HepG2 (cell line): ENCODE measurements around the gene AHSG. TPM values are rescaled to one million over a fixed set of nuclear protein-coding genes. Genes with fewer than 3 reads are reported as not detected.

Experiments
- ARHGAP35 ChIP-seq: sonication (generic); formaldehyde crosslinking; IDR thresholded peaks from 2 replicates; pipeline ENCODE4 v1.9.0; 2022; ENCODE audit warnings: mild to moderate bottlenecking, inconsistent platforms, moderate library complexity, missing genetic modification reagents, borderline replicate concordance
- CENPX ChIP-seq: sonication (generic); formaldehyde crosslinking; IDR thresholded peaks from 2 replicates; pipeline ENCODE4 v1.9.0; 2021; ENCODE audit warnings: mild to moderate bottlenecking, missing genetic modification reagents, moderate library complexity
- EP300 ChIP-seq, 3 experiments: sonication (generic) in 1 of 3; formaldehyde crosslinking in 1 of 3; IDR thresholded peaks; 2 replicates each; pipeline versions ENCODE4 v1.5.1 to v1.6.1; 2011 to 2020; ENCODE audit warnings: low read depth in 2 of 3, low read length in 2 of 3, borderline replicate concordance in 1 of 3, improper control_type of control experiment in 1 of 3, mild to moderate bottlenecking in 1 of 3, missing genetic modification reagents in 1 of 3, moderate library complexity in 1 of 3
- GATAD1 ChIP-seq: IDR thresholded peaks from 2 replicates; pipeline ENCODE4 v1.6.1; 2016; ENCODE audit warnings: missing genetic modification reagents, missing compliant biosample characterization
- GZF1 ChIP-seq: sonication (generic); formaldehyde crosslinking; IDR thresholded peaks from 2 replicates; pipeline ENCODE4 v1.5.1; 2020; ENCODE audit warnings: mild to moderate bottlenecking, missing genetic modification reagents
- HDAC2 ChIP-seq: sonication (generic); formaldehyde crosslinking; IDR thresholded peaks from 2 replicates; pipeline ENCODE4 v1.4.0; 2020; ENCODE audit warnings: missing genetic modification reagents
- KDM3A ChIP-seq: IDR thresholded peaks from 2 replicates; pipeline ENCODE4 v1.6.1; 2018; ENCODE audit warnings: low read depth, missing compliant biosample characterization
- KLF15 ChIP-seq: sonication (generic); formaldehyde crosslinking; IDR thresholded peaks from 2 replicates; pipeline ENCODE4 v1.8.1; 2023; ENCODE audit warnings: borderline replicate concordance, mild to moderate bottlenecking, inconsistent platforms, missing genetic modification reagents, mixed read lengths
- NFIB ChIP-seq: sonication (generic); formaldehyde crosslinking; IDR thresholded peaks from 2 replicates; pipeline ENCODE4 v1.9.0; 2021; ENCODE audit warnings: missing genetic modification reagents, mild to moderate bottlenecking, borderline replicate concordance
- NFRKB ChIP-seq: fragments of 450-650 bp; IDR thresholded peaks from 2 replicates; pipeline ENCODE4 v1.6.1; 2017
- PRDM15 ChIP-seq: sonication (generic); formaldehyde crosslinking; IDR thresholded peaks from 2 replicates; pipeline ENCODE4 v1.4.0; 2020; ENCODE audit warnings: missing genetic modification reagents
- RAD51 ChIP-seq: fragments of 450-650 bp; IDR thresholded peaks from 2 replicates; pipeline ENCODE4 v1.6.1; 2016; ENCODE audit warnings: borderline replicate concordance
- RARA ChIP-seq: IDR thresholded peaks from 2 replicates; pipeline ENCODE4 v1.6.1; 2016; ENCODE audit warnings: missing genetic modification reagents, missing compliant biosample characterization
- ZBTB43 ChIP-seq: sonication (generic); formaldehyde crosslinking; conservative IDR thresholded peaks from 2 replicates; pipeline ENCODE4 v1.4.0; 2020; ENCODE audit warnings: missing genetic modification reagents
- ZNF180 ChIP-seq: sonication (generic); formaldehyde crosslinking; IDR thresholded peaks from 2 replicates; pipeline ENCODE4 v1.4.0; 2020; ENCODE audit warnings: low read depth, missing genetic modification reagents, borderline replicate concordance
- ZNF709 ChIP-seq: sonication (generic); formaldehyde crosslinking; IDR thresholded peaks from 2 replicates; pipeline ENCODE4 v1.5.0; 2020; ENCODE audit warnings: mild to moderate bottlenecking, missing genetic modification reagents
- ZNF713 ChIP-seq: sonication (generic); formaldehyde crosslinking; IDR thresholded peaks from 2 replicates; pipeline ENCODE4 v1.4.0; 2020; ENCODE audit warnings: mild to moderate bottlenecking, missing genetic modification reagents
- ZNF720 ChIP-seq: sonication (generic); formaldehyde crosslinking; IDR thresholded peaks from 2 replicates; pipeline ENCODE4 v1.4.0; 2020; ENCODE audit warnings: missing genetic modification reagents
- ZNF816 ChIP-seq: sonication (generic); formaldehyde crosslinking; IDR thresholded peaks from 2 replicates; pipeline ENCODE4 v1.8.0; 2022; ENCODE audit warnings: missing genetic modification reagents, mild to moderate bottlenecking, borderline replicate concordance
- ZNF891 ChIP-seq: sonication (generic); formaldehyde crosslinking; IDR thresholded peaks from 2 replicates; pipeline ENCODE4 v1.5.0; 2020; ENCODE audit warnings: mild to moderate bottlenecking, missing genetic modification reagents
- polyA plus RNA-seq, 8 experiments: library from polyadenylated mRNA; depleted of rRNA in 3 of 8; stranded (reverse) in 7 of 8; unstranded in 1 of 8; fragments of >200 nt; fragmentation: Illumina TruSeq in 4 of 8; extraction: Trizol in 4 of 8; gene quantifications; 2 replicates each; pipeline versions ENCODE4 v1.2.1 to v1.2.3, GENCODE V29; 2011 to 2016; ENCODE audit warnings: low read depth in 4 of 8, missing spikeins in 1 of 8, mixed read lengths in 1 of 8; ENCODE audit not compliant: insufficient read depth in 1 of 8
- total RNA-seq, 5 experiments: library from RNA; depleted of rRNA; stranded (reverse); fragments of >200 nt; fragmentation: Illumina TruSeq; extraction: Trizol; gene quantifications; 2 replicates each; pipeline ENCODE4 v1.2.3, GENCODE V29; 2016; ENCODE audit warnings: low read depth in 1 of 5
- TF ChIP-seq, protein P1 (sequence below): sonication (generic); formaldehyde crosslinking; IDR thresholded peaks from 2 replicates; pipeline ENCODE4 v1.5.0; 2020; ENCODE audit warnings: missing genetic modification reagents
- TF ChIP-seq, protein P2 (sequence below): IDR thresholded peaks from 2 replicates; pipeline ENCODE4 v1.6.1; 2016

Gene AHSG
- total and polyA plus RNA-seq, 2 of the 13 experiments (the other 11 are each of a cell fraction or from before 2014, with no cell fraction given), result 2,043 to 19,152 TPM

DNA sequence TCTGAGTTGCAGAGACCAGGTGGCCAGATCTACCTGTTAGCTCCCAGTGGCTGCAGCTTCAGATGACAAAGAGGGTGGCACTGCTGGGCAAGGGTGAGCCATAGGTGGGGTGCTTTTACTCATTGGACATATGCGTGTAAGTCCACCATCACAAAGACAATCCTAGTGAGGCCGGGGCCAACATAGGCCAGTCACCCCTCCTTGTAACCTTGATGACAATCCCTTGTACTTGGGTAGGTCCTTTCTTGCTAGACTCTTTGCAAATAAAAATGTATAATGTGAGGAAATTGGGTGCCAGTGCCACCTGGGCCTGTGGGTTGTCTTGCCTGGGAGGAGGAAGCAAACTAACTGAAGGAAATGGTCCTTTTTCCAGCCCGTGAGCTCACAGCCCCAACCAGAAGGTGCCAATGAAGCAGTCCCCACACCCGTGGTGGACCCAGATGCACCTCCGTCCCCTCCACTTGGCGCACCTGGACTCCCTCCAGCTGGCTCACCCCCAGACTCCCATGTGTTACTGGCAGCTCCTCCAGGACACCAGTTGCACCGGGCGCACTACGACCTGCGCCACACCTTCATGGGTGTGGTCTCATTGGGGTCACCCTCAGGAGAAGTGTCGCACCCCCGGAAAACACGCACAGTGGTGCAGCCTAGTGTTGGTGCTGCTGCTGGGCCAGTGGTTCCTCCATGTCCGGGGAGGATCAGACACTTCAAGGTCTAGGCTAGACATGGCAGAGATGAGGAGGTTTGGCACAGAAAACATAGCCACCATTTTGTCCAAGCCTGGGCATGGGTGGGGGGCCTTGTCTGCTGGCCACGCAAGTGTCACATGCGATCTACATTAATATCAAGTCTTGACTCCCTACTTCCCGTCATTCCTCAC lies 7.6 kb downstream of the AHSG start (continued):
- TF ChIP-seq, protein P1, sequence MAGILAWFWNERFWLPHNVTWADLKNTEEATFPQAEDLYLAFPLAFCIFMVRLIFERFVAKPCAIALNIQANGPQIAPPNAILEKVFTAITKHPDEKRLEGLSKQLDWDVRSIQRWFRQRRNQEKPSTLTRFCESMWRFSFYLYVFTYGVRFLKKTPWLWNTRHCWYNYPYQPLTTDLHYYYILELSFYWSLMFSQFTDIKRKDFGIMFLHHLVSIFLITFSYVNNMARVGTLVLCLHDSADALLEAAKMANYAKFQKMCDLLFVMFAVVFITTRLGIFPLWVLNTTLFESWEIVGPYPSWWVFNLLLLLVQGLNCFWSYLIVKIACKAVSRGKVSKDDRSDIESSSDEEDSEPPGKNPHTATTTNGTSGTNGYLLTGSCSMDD, result no peak
- no peak for TF ChIP-seq ZNF816
- TF ChIP-seq KLF15 (CRISPR knock-in tag), result no peak
- no peak for TF ChIP-seq CENPX (CRISPR knock-in tag)
- TF ChIP-seq RAD51, result no peak
- TF ChIP-seq, protein P2, sequence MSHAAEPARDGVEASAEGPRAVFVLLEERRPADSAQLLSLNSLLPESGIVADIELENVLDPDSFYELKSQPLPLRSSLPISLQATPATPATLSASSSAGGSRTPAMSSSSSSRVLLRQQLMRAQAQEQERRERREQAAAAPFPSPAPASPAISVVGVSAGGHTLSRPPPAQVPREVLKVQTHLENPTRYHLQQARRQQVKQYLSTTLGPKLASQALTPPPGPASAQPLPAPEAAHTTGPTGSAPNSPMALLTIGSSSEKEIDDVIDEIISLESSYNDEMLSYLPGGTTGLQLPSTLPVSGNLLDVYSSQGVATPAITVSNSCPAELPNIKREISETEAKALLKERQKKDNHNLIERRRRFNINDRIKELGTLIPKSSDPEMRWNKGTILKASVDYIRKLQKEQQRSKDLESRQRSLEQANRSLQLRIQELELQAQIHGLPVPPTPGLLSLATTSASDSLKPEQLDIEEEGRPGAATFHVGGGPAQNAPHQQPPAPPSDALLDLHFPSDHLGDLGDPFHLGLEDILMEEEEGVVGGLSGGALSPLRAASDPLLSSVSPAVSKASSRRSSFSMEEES (CRISPR knock-in tag), result no peak
- TF ChIP-seq HDAC2 (CRISPR knock-in tag), result no peak; the same call in 1 of the 2 replicates
- peak; percentile 91 for TF ChIP-seq ARHGAP35
- TF ChIP-seq GATAD1 (CRISPR knock-in tag), result no peak
- TF ChIP-seq NFRKB, result no peak
- TF ChIP-seq ZNF709, result peak; percentile 54; the same call in 1 of the 2 replicates
- no peak for TF ChIP-seq NFIB (CRISPR knock-in tag)
- TF ChIP-seq ZNF713 (CRISPR knock-in tag), result peak; percentile 21; the same call in 1 of the 2 replicates
- no peak for TF ChIP-seq ZNF720
- TF ChIP-seq RARA (CRISPR knock-in tag), result no peak
- no peak for TF ChIP-seq EP300 (IDR thresholded peaks at IDR 0.05; ENCODE audit: low read depth in 2 of 2, low read length in 2 of 2)
- TF ChIP-seq EP300 (CRISPR knock-in tag; IDR thresholded peaks at IDR 0.05; ENCODE audit: borderline replicate concordance), result no peak
- 0 out of 2 replicates have a peak, but pooled peaks have one; percentile 36 for TF ChIP-seq KDM3A (CRISPR knock-in tag)
- no peak for TF ChIP-seq ZBTB43 (CRISPR knock-in tag)
- TF ChIP-seq GZF1, result no peak
- 0 out of 2 replicates have a peak, but pooled peaks have one; percentile 48 for TF ChIP-seq ZNF891 (CRISPR knock-in tag)
- TF ChIP-seq ZNF180 (CRISPR knock-in tag), result no peak
- TF ChIP-seq PRDM15 (CRISPR knock-in tag), result no peak
